PC-9 (cell line): ENCODE data around the gene PSMD14. TPM values are rescaled to one million over a fixed set of nuclear protein-coding genes. Genes with fewer than 3 reads are reported as not detected.
A peak's percentile ranks its signal among the peaks of the same experiment; 100 is the strongest.

Experiments used
- BruUV-seq: library from RNA; stranded (reverse); fragments of 400-500 nt; replicated peaks from 2 replicates; lab custom pipeline; 2021; lab: Mats Ljungman, UMichigan
- CTCF ChIA-PET: fragments of 300-600 bp; sonication (Branson Sonifier 250); formaldehyde crosslinking; loops from one replicate; lab custom pipeline; 2022; ENCODE audit warnings: antibody characterized with exemption; lab: Charles Lee
- POLR2A ChIA-PET: fragments of 300-600 bp; sonication (Branson Sonifier 250); formaldehyde crosslinking; loops from one replicate; lab custom pipeline; 2022; ENCODE audit warnings: antibody characterized with exemption; ENCODE audit not compliant: unreplicated experiment; lab: Charles Lee
- DNase-seq, 2 experiments: peaks; one replicate each; pipeline versions ENCODE4 v3.0.0 to v3.0.0-alpha.2; 2015 to 2022; ENCODE audit warnings: mixed read lengths in 1 of 2
- H2AFZ ChIP-seq: fragments of 200-600 bp; sonication (generic); 2 replicates; pipeline ENCODE4 v1.8.1; 2017; ENCODE audit warnings: antibody characterized with exemption
- H3F3A ChIP-seq: fragments of 200-600 bp; sonication (generic); 2 replicates; pipeline ENCODE4 v1.8.1; 2017; ENCODE audit warnings: antibody characterized with exemption, mild to moderate bottlenecking, low read depth; ENCODE audit not compliant: insufficient read depth
- H3K27ac ChIP-seq: fragments of 200-600 bp; sonication (generic); 2 replicates; pipeline ENCODE4 v1.6.1; 2016; ENCODE audit warnings: mixed run types
- H3K27me3 ChIP-seq: fragments of 200-600 bp; sonication (generic); 2 replicates; pipeline ENCODE4 v1.6.1; 2016; ENCODE audit warnings: low read depth, mixed run types; ENCODE audit not compliant: insufficient read depth
- H3K36me3 ChIP-seq: fragments of 200-600 bp; sonication (generic); 2 replicates; pipeline ENCODE4 v1.6.1; 2016; ENCODE audit warnings: low read depth, mixed run types
- H3K4me1 ChIP-seq: fragments of 200-600 bp; sonication (generic); replicated peaks from 2 replicates; pipeline ENCODE4 v1.6.1; 2016; ENCODE audit warnings: mixed run types; ENCODE audit not compliant: insufficient read depth
- H3K4me2 ChIP-seq: fragments of 200-600 bp; sonication (generic); 2 replicates; pipeline ENCODE4 v1.6.1; 2017; ENCODE audit warnings: mixed run types
- H3K4me3 ChIP-seq: fragments of 200-600 bp; sonication (generic); 2 replicates; pipeline ENCODE4 v1.6.1; 2016; ENCODE audit warnings: mixed run types
- H3K79me2 ChIP-seq: fragments of 200-600 bp; sonication (generic); 2 replicates; pipeline ENCODE4 v1.6.1; 2017; ENCODE audit warnings: low read depth, mixed run types
- H3K9me2 ChIP-seq: fragments of 200-600 bp; sonication (generic); 2 replicates; pipeline ENCODE4 v1.8.1; 2017; ENCODE audit warnings: mild to moderate bottlenecking; ENCODE audit not compliant: insufficient read depth
- H3K9me3 ChIP-seq: fragments of 200-600 bp; sonication (generic); 2 replicates; pipeline ENCODE4 v1.8.1; 2016; ENCODE audit warnings: low read depth; ENCODE audit not compliant: insufficient read depth
- H4K20me1 ChIP-seq: fragments of 200-600 bp; sonication (generic); 2 replicates; pipeline ENCODE4 v1.8.1; 2017; ENCODE audit not compliant: insufficient read depth
- EZH2 ChIP-seq: fragments of 200-600 bp; sonication (generic); IDR thresholded peaks from 2 replicates; pipeline ENCODE4 v1.8.0; 2017; ENCODE audit warnings: antibody characterized with exemption, low read depth
- intact Hi-C: fragments of 100-400 bp; cut with micrococcal nuclease; formaldehyde crosslinking; loops from one replicate; pipeline ENCODE4 v1.10.0; 2022; ENCODE audit not compliant: unreplicated experiment
- total RNA-seq: library from RNA; stranded (reverse); gene quantifications from 2 replicates; pipeline ENCODE4 v1.2.3, GENCODE V29; 2021
- TF ChIP-seq, protein P1 (sequence below): fragments of 200-600 bp; sonication (generic); conservative IDR thresholded peaks from 2 replicates; pipeline ENCODE4 v1.6.1; 2017; ENCODE audit warnings: mixed run types, antibody characterized with exemption, mild to moderate bottlenecking, moderate library complexity

Gene PSMD14
- total RNA-seq, 1 experiment from 2014 or later, result 58.8 TPM

DNA sequence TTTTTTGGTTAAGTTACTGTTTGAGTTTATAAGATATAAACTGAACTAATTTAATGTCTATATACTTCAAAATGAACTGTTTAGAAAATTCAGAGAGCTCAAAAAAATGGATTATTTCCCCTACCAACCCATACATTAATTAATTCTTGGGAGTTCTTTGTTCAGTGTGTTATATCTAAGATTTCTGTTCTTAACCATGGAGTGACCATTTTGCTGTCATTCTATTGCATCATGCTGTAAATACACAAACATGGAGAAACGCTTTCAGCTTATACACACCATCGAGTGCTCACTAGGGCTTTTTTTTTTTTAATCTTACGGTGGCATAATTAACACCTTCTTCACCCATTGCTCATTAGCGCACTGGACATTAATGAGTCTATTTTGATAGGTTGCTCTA is 74.5 kb downstream of the PSMD14 start:
- 0 out of 2 replicates have a peak overlapping the region, but pooled peaks have one; percentile 9 for H3K27ac ChIP-seq
- no peaks in the 10 kb centered on the region for H3K9me3 ChIP-seq
- intact Hi-C loops, result no loop called here
- H2AFZ ChIP-seq, result no peak overlapping the region
- no peaks in the 10 kb centered on the region for H3F3A ChIP-seq
- H3K36me3 ChIP-seq, result no peaks in the 10 kb centered on the region; the same call in 1 of the 2 replicates
- H3K9me2 ChIP-seq, result no peaks in the 10 kb centered on the region
- no peak overlapping the region for H3K4me3 ChIP-seq
- no peaks in the 10 kb centered on the region for H3K27me3 ChIP-seq
- no peak for DNase-seq
- no TSS peak for BruUV-seq
- no peak overlapping the region for H3K4me2 ChIP-seq
- no peaks in the 10 kb centered on the region for H4K20me1 ChIP-seq
- ChIA-PET CTCF (no interaction called here), POLR2A (no interaction called here)
- H3K79me2 ChIP-seq, result no peaks in the 10 kb centered on the region
- TF ChIP-seq, protein P1, sequence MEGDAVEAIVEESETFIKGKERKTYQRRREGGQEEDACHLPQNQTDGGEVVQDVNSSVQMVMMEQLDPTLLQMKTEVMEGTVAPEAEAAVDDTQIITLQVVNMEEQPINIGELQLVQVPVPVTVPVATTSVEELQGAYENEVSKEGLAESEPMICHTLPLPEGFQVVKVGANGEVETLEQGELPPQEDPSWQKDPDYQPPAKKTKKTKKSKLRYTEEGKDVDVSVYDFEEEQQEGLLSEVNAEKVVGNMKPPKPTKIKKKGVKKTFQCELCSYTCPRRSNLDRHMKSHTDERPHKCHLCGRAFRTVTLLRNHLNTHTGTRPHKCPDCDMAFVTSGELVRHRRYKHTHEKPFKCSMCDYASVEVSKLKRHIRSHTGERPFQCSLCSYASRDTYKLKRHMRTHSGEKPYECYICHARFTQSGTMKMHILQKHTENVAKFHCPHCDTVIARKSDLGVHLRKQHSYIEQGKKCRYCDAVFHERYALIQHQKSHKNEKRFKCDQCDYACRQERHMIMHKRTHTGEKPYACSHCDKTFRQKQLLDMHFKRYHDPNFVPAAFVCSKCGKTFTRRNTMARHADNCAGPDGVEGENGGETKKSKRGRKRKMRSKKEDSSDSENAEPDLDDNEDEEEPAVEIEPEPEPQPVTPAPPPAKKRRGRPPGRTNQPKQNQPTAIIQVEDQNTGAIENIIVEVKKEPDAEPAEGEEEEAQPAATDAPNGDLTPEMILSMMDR, result no peak
- TF ChIP-seq EZH2, result no peak
- H3K4me1 ChIP-seq, result no peaks in the 10 kb centered on the region

GRCh38 chr2:161384864-161385263 is 76.6 kb downstream of the PSMD14 start:
- H3K4me2 ChIP-seq, result no peak overlapping the region
- intact Hi-C loops, result no loop called here
- TF ChIP-seq, protein P1, result no peak
- no peak for TF ChIP-seq EZH2
- H3K9me2 ChIP-seq, result no peaks in the 10 kb centered on the region
- no peaks in the 10 kb centered on the region for H3K79me2 ChIP-seq
- no peaks in the 10 kb centered on the region; the same call in 1 of the 2 replicates for H3K36me3 ChIP-seq
- H4K20me1 ChIP-seq, result no peaks in the 10 kb centered on the region; the same call in 1 of the 2 replicates
- no peaks in the 10 kb centered on the region for H3K4me1 ChIP-seq
- ChIA-PET CTCF (no interaction called here), POLR2A (no interaction called here)
- H3F3A ChIP-seq, result no peaks in the 10 kb centered on the region
- H3K9me3 ChIP-seq, result no peaks in the 10 kb centered on the region
- H2AFZ ChIP-seq, result no peak overlapping the region
- no TSS peak for BruUV-seq
- H3K27ac ChIP-seq, result no peak overlapping the region
- H3K27me3 ChIP-seq, result no peaks in the 10 kb centered on the region
- DNase-seq, result no peak
- no peak overlapping the region for H3K4me3 ChIP-seq

DNA sequence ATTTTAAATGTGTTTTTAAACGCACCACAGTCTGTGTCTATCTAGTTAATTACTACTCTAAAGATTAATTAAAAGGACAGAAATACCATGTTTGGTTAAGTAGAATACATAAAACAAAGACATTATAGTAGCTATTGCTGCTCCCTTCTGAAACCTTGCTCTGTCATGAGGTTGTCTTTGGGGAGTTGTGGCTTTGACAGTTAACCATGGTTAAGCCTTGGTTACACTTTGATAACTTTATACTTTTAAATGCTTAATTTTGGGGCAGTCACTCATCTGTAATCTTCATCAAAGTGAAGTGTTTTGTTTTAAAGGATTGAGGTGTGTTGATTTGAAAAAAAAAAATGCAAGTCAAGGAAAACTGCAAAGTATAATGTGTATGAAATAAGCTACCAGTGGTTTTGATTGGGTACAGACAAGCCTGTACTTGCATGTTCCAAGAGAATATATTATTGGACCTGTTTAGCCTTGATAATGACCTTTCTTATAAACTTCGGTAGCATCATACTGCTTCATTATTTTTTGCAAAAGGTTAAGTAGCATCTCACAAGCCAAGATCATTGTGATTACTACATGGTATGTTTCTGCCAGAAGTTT is 78.1 kb downstream of the PSMD14 start:
- no TSS peak for BruUV-seq
- no peaks in the 10 kb centered on the region for H3K4me1 ChIP-seq
- no peak for TF ChIP-seq EZH2
- TF ChIP-seq, protein P1, result no peak
- H3K9me2 ChIP-seq, result no peaks in the 10 kb centered on the region
- H2AFZ ChIP-seq, result no peak overlapping the region
- intact Hi-C loops, result no loop called here
- no peak overlapping the region for H3K4me2 ChIP-seq
- H3K4me3 ChIP-seq, result no peak overlapping the region
- H3K27ac ChIP-seq, result no peak overlapping the region
- no peak for DNase-seq
- CTCF ChIA-PET, result no interaction called here
- no peaks in the 10 kb centered on the region for H3K79me2 ChIP-seq
- no peaks in the 10 kb centered on the region for H3K27me3 ChIP-seq
- H3K9me3 ChIP-seq, result no peaks in the 10 kb centered on the region
- no peaks in the 10 kb centered on the region for H3F3A ChIP-seq
- H4K20me1 ChIP-seq, result no peaks in the 10 kb centered on the region; the same call in 1 of the 2 replicates
- no peaks in the 10 kb centered on the region; the same call in 1 of the 2 replicates for H3K36me3 ChIP-seq
- POLR2A ChIA-PET, result no interaction called here
